ENCODE data around the gene PIK3C3.

The PIK3C3 gene

GRCh38 chr18:41992066-41992465 lies 37.0 kb downstream of the PIK3C3 start:
- peak; percentile 7 for DNase-seq (ENCODE audit: low read depth)
- no peak overlapping the region for H3K4me3 ChIP-seq (replicated peaks; ENCODE audit: low read depth, low read length)
- no peak for TF ChIP-seq CTCF (IDR thresholded peaks at IDR 0.05; ENCODE audit: low read length, missing control alignments)

- no peak overlapping the region for H3K4me3 ChIP-seq (replicated peaks; ENCODE audit: low read depth, low read length)
- no peak for DNase-seq (ENCODE audit: low read depth)
- no peak for TF ChIP-seq CTCF (IDR thresholded peaks at IDR 0.05; ENCODE audit: low read length, missing control alignments)
These were observed 37.7 kb downstream of the PIK3C3 start for GRCh38 chr18:41992703-41993102.

- no peak overlapping the region for H3K4me3 ChIP-seq (replicated peaks; ENCODE audit: low read depth, low read length)
- no peak for TF ChIP-seq CTCF (IDR thresholded peaks at IDR 0.05; ENCODE audit: low read length, missing control alignments)
- DNase-seq (ENCODE audit: low read depth), result no peak
These were observed 38.1 kb downstream of the PIK3C3 start for GRCh38 chr18:41993151-41993550.

- no peak for DNase-seq (ENCODE audit: low read depth)
- no peak overlapping the region for H3K4me3 ChIP-seq (replicated peaks; ENCODE audit: low read depth, low read length)
- no peak for TF ChIP-seq CTCF (IDR thresholded peaks at IDR 0.05; ENCODE audit: low read length, missing control alignments)
These were observed 41.0 kb downstream of the PIK3C3 start for GRCh38 chr18:41996020-41996419.

- no peak for TF ChIP-seq CTCF (IDR thresholded peaks at IDR 0.05; ENCODE audit: low read length, missing control alignments)
These were observed 44.7 kb downstream of the PIK3C3 start for GRCh38 chr18:41999751-42000150.

GRCh38 chr18:42001801-42002200 lies 46.8 kb downstream of the PIK3C3 start:
- no peak for TF ChIP-seq CTCF (IDR thresholded peaks at IDR 0.05; ENCODE audit: low read length, missing control alignments)
- peak; percentile 10 for DNase-seq (ENCODE audit: low read depth)
- H3K4me3 ChIP-seq (replicated peaks; ENCODE audit: low read depth, low read length), result no peak overlapping the region

More at GRCh38 chr18:41999751-42000150, 44.7 kb downstream of the PIK3C3 start:
- DNase-seq (ENCODE audit: low read depth), result no peak
- no peak overlapping the region for H3K4me3 ChIP-seq (replicated peaks; ENCODE audit: low read depth, low read length)

- H3K4me3 ChIP-seq (replicated peaks; ENCODE audit: low read depth, low read length), result no peak overlapping the region
- DNase-seq (ENCODE audit: low read depth), result no peak
- no peak for TF ChIP-seq CTCF (IDR thresholded peaks at IDR 0.05; ENCODE audit: low read length, missing control alignments)
These were observed 49.6 kb downstream of the PIK3C3 start for GRCh38 chr18:42004653-42005052.
